Epithelial cell of proximal tubule (primary cell): ENCODE data around the gene VEGFC. TPM values are rescaled to one million over a fixed set of nuclear protein-coding genes. Genes with fewer than 3 reads are reported as not detected.

Experiments
- DNase-seq: peaks from one replicate; pipeline ENCODE4 v3.0.0-alpha.2; 2011; ENCODE audit warnings: low read depth
- H3K4me3 ChIP-seq: 2 replicates; pipeline ENCODE4 v1.5.1; 2011; ENCODE audit warnings: low read depth, mild to moderate bottlenecking, low read length
- CTCF ChIP-seq: conservative IDR thresholded peaks from 2 replicates; pipeline ENCODE4 v1.5.1; 2012; ENCODE audit warnings: low read depth, mild to moderate bottlenecking, low read length
- total RNA-seq: library from RNA; depleted of rRNA; stranded (reverse); fragments of >200 nt; gene quantifications from 2 replicates; pipeline ENCODE4 v1.2.3, GENCODE V29; 2015

The VEGFC gene
- total RNA-seq, 1 donor from 2014 or later = 11.0 TPM

- no peak for TF ChIP-seq CTCF
- no peak for DNase-seq
- H3K4me3 ChIP-seq = no peak overlapping the region
Observed at GRCh38 chr4:176653401-176654220, 139.1 kb downstream of the VEGFC start.

GRCh38 chr4:176646311-176646710 lies 146.4 kb downstream of the VEGFC start:
- no peak for TF ChIP-seq CTCF
- no peak overlapping the region for H3K4me3 ChIP-seq
- DNase-seq = no peak

GRCh38 chr4:176645246-176645960 lies 147.3 kb downstream of the VEGFC start:
- TF ChIP-seq CTCF = no peak

GRCh38 chr4:176642472-176642871 lies 150.2 kb downstream of the VEGFC start:
- H3K4me3 ChIP-seq = no peak overlapping the region
- TF ChIP-seq CTCF = peak; percentile 29
- no peak for DNase-seq

More at GRCh38 chr4:176645246-176645960, 147.3 kb downstream of the VEGFC start:
- DNase-seq = no peak
- no peak overlapping the region for H3K4me3 ChIP-seq

GRCh38 chr4:176641237-176641636 lies 151.5 kb downstream of the VEGFC start:
- no peak overlapping the region for H3K4me3 ChIP-seq
- no peak for TF ChIP-seq CTCF
- DNase-seq = no peak

- no peak for DNase-seq
- TF ChIP-seq CTCF = no peak
- H3K4me3 ChIP-seq = no peak overlapping the region
Observed at GRCh38 chr4:176638992-176639391, 153.7 kb downstream of the VEGFC start.
